A549 (cell line): ENCODE results near the gene TFCP2L1.

Source experiments
- SREBF2 ChIP-seq: fragments of 450-650 bp; IDR thresholded peaks from 2 replicates; pipeline ENCODE4 v1.6.1; 2014; ENCODE audit warnings: mild to moderate bottlenecking, moderate library complexity
- TF ChIP-seq, protein P1 (sequence below): fragments of >200 bp; sonication (Bioruptor Twin); formaldehyde crosslinking; IDR thresholded peaks from 3 replicates; pipeline ENCODE4 v1.5.1; 2016

- TF ChIP-seq SREBF2 = no peak
- TF ChIP-seq, protein P1, sequence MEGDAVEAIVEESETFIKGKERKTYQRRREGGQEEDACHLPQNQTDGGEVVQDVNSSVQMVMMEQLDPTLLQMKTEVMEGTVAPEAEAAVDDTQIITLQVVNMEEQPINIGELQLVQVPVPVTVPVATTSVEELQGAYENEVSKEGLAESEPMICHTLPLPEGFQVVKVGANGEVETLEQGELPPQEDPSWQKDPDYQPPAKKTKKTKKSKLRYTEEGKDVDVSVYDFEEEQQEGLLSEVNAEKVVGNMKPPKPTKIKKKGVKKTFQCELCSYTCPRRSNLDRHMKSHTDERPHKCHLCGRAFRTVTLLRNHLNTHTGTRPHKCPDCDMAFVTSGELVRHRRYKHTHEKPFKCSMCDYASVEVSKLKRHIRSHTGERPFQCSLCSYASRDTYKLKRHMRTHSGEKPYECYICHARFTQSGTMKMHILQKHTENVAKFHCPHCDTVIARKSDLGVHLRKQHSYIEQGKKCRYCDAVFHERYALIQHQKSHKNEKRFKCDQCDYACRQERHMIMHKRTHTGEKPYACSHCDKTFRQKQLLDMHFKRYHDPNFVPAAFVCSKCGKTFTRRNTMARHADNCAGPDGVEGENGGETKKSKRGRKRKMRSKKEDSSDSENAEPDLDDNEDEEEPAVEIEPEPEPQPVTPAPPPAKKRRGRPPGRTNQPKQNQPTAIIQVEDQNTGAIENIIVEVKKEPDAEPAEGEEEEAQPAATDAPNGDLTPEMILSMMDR = no peak
Observed at GRCh38 chr2:121258051-121258450, 27.0 kb downstream of the TFCP2L1 start.
